GM18519 (cell line): Measurements from ENCODE around the gene ALG14.
"Not testable (repeated sequence)": the region's sequence is repeated elsewhere in the genome, so short reads cannot be mapped to it uniquely, and the experiment has no call there.

Experiments
- ATAC-seq: cut with Tn5 transposase; IDR thresholded peaks from one replicate; pipeline ENCODE4 v1.9.1; 2021; ENCODE audit warnings: mild to moderate bottlenecking, moderate library complexity; ENCODE audit not compliant: unreplicated experiment, low FRiP score

ALG14 gene, protein sequence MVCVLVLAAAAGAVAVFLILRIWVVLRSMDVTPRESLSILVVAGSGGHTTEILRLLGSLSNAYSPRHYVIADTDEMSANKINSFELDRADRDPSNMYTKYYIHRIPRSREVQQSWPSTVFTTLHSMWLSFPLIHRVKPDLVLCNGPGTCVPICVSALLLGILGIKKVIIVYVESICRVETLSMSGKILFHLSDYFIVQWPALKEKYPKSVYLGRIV

DNA sequence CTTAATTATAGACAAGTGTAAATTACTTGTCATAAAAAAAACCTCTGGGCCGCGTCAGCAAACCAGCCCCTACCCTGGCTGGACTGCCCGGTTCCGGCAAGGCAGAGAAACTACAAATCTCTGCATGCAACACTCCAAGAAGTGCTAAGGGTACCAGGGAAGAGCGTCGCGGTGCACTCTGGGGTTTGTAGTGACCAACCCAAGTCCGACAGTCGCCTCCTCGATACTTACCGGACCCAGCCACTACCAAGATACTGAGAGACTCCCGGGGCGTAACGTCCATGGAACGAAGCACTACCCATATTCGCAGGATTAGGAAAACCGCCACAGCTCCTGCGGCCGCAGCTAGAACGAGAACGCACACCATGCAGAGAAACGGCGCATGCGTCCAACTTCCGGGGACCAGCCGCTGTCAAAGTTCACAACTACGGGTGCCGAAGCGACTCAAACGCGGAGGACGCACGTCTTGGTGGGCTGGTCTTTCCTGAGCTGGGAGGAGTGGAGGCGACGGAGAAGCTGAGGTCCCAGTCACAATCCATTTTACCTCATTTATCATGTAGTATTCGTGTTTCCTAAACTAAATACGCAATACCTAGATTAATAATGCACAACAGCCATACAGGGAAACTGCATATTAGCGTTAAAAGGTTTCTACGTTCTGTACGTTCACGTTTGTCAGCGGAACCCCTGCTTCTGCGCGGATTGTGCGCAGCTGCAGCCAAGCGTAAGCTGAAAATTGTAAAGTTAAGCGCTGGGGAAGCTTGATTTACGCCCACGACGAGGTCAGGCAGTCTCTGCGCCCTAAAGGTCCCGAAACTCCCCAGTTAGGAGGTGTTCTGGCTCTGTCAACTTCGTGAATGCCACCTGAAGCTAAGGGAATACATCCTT is at the start of gene ALG14:
ALG14 (minus strand) TSS at position 420 of the 888 bp plus-strand sequence; CDS start at position 367, 53 bp downstream.
- peak; percentile 97 for ATAC-seq

DNA sequence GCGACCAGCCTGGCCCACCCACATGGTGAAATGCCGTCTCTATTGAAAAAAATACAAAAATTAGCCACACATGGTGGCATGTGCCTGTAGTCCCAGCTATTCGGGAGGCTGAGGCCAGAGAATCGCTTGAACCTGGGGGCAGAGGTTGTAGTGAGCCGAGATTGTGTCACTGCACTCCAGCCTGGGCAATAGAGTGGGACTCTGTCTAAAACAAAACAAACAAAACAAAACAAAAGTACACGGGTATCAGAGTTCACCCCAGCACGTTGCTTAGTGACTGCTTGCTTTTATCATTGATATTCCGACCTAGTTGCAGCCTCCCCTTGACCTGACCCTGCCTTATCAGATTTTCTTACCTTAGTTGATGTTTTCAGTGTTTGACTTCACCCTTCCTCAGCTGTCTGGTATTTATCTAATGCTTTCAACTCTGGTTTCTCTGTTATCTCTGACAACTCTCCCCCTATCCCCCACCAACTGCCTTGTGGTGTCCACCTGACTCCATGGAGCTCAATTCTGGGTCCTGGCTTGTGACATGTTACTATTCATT is 49.5 kb upstream of the ALG14 start:
- no peak for ATAC-seq

DNA sequence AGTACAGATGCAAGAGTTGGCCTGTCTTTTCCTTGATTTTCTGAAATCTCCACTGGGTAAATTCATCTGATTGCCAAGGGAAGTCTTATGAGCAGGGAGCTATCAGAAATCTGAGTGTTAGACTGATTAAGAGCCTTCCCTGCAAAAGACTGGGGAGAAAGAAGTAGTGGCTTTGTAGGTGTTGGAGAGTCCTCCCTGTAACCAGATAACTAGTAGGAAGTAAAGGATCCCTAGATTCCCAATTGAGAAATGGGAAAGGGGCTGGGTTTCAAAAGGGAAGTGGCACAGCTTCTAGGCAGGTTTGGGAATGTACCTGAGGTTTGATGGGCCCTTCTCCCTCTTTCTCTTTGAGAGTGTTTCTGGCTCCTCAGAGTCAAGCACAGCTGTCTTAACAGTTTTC is 46.5 kb upstream of the ALG14 start:
- ATAC-seq, result no peak

DNA sequence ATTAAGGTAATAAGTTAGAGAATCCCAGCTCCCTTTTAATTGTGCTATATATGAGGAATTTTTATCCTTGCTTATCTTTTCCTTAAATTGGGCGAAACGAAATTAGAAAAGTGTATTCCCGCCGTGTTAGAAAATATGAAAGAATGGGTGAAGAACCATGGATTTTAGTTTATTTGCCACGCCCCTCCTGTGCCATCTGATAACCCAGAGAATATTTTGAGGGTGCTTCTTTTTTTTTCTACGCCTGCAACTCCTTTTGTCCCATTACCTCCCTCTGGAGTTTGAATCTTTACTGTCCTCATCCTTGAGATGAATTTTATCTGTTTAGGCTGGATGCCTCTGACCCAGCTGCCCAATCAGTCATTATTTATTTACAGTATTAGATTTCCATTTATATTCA is 46.0 kb upstream of the ALG14 start:
- ATAC-seq, result no peak

DNA sequence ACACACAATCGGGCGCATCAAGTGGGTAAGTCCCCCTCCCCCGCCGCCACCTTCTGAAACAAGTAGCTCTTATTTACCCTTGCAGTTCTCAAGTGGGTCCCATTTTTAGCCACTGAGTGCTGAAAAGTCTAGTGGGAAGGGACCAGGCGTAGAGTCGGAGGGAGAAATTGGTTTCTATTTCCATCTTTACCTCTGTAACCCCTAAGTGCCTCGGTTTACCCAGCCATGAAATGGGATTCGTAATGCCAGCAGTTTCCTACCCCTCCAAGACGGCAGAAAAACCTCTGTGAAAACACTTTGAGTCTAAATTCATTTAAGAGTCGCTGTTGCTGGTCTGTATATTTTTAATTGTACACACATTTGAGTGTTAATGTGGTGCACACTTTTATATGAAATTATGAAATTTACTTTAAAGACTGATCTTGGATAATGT is 45.3 kb upstream of the ALG14 start:
- no peak for ATAC-seq

DNA sequence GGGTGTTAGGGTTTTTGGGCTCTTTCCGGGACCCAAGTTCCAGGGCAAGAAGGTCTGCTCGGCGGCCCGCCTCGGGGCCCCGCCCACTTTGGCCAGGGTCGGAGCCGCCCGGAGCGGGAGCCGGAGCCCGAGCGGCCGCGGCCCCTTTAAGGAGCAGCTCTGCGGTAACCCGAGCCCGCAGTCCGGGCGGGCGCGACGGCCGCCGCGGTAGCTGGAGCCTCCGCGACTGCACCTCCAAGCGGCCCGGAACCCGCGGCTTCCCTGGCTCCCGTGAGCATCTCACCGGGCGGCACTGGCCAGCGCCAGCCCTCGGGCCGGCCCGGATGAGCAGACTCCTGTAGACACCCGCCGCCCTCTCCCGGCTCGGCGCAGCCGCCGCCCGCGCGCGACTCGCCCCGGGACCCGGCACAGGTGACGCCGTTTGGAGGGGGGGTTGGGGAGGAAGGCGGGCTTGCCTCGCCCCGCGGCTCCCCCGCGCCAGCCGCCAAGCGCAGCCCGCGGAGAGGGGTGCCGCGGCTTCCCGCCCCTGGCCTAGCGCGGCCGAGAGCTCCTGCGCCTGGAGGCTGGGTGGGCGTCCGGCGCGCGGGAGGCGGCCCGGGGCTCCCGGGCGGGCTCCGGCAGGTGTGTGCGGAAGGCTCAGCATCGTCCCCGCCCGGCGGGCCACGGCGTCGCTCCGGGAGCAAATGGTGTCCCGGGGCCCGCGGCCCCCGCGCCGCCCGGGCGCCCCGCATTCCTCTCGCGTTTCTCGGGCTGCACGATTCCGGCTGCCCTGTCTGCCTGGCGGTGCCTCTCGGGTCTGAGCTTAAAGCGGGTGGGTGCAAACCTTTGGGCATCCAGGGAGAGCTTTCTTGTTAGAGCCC is 44.7 kb upstream of the ALG14 start, which contains the start of gene TLCD4:
TLCD4 (plus strand) TSS at position 149 of the 860 bp plus-strand sequence. CDS start 26,547 bp downstream, outside the sequence.
- ATAC-seq, result peak; percentile 34

DNA sequence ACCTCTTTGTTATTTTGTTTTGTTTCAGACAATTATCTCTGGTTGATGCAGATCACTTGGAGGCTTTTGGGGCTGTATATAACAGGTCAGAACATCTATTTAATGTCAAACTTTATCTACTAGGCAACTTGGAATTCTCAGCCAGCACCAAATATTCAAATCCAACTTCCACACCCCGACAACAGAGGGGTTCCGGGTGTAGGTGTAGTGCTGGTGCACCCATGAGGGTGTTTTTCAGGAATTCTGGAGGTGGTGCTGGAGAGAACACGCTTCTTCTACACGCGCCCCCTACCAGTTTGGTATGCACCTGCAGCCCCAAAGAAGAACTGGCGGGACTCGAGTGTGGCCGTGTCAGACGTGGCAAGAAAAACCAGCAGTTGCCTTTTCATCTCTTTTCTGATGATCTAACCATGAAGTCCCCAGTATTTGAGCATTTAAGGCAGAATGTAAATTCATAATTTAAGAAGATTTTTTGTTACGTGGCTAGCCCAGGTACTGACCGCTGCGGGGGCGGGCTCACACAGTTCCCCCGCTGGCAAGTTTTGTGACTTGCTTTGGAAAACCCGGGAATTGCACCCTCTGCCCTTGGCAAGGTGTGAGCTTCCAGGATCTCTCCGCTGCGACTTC is 43.9 kb upstream of the ALG14 start:
- ATAC-seq, result peak; percentile 44

DNA sequence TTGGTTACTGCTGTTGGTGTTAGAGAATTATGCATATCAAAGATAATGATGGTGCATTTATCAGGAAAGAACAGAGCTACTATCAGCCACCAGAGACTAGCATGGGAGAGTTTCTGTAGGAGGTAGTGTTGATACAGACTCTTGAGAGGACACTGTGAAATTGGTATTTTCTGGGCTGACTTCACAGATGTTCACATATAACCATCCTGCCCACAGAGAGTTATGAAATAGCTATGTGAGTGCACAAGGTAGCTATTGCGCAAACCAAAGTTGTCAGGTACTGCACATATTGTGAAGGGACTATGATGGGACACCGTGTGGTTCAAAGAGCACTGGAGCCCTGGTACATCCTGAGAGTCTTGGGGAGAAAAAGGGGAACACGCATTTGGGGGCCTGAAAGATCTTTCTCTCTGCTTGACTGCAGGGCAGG is 43.0 kb upstream of the ALG14 start:
- ATAC-seq, result no peak

DNA sequence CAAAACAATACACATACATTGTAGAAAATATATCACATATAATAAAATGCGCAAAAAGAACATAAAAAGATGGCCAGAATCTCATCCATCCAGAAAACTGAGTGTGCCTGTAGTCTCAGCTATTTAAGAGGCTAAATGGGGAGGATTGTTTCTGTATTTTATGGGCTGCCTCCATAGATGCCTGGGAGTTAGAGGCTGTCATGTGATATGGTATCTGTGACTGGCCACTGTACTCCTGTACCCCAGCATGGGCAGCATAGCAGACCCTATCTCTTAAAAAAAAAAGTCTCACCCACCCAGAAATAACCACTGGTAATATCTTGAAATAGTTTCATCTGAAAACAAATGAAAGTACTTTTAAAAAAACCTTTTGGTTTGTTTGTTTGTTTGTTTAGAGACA is 40.9 kb upstream of the ALG14 start:
- ATAC-seq, result no peak

DNA sequence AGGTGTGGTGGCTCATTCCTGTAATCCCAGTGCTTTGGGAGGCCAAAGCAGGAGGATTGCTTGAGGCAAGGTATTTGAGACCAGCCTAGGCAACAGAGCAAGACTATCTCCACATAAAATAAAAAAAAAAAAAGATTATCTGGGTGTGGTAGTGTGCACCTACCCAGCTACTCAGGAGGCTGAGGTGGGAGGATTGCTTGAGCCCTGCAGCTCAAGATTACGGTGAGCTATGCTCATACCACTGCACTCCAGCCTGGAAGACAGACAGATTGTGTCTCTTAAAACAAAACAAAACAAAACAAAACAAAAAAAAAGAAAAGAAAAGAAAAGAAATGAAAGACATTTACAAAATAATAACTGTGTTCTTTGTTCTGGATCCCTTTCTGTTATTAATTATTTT is 38.3 kb upstream of the ALG14 start:
- no peak for ATAC-seq

DNA sequence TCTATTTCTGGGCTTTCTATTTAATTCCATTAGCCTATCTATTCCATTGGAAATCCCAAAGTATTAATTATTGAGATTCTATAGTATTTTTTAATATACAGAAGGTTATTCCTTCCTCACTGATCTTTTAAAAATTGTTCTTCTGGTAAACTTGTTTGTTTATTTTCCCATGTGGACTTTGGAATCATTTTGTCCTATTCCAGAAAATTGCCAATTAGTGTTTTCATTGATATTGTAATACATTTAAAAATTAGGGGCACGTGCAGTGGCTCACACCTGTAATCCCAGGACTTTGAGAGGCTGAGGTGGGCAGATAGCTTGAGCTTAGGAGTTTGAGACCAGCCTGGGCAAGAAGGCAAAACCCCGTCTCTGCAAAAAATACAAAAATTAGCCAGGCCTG is 36.0 kb upstream of the ALG14 start:
- ATAC-seq, result no peak

DNA sequence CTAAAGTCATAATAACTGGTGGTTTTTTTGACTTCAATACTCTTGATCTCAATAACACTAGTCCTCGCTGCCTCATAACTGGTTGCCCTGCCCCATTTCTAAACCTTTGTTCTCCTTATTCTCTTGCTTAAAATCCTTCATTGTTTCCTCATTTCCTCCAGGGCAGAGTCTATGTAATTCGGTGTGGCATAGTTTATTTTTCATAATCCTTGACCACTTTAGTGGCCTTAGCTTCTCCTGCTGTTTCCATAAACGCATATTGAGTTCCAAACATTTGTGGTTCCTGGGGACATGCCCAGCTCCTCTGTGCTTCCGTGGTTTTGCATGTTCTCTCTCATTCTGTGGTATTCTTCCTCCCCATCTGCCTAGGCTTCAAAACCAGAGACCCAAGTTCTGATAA is 25.4 kb upstream of the ALG14 start:
- ATAC-seq, result no peak

DNA sequence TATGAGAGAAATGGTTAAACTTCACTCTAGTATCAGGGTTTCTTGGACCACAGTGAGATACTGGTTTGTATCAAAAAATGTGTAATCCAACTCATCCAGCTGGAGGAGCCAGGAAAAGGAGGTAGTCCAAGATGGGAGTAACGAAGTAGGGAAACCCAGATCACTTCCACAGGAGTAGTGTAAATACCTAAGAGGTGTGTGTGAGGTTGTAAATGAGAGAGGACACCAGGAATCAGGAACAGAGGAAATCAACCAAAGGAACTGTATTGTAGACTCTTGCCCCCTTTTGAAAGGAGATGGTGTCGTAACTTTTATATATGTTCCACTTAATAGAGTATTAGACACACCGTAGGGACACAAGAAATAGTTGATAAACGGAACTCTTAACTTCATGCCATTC is 24.7 kb upstream of the ALG14 start:
- ATAC-seq, result no peak

DNA sequence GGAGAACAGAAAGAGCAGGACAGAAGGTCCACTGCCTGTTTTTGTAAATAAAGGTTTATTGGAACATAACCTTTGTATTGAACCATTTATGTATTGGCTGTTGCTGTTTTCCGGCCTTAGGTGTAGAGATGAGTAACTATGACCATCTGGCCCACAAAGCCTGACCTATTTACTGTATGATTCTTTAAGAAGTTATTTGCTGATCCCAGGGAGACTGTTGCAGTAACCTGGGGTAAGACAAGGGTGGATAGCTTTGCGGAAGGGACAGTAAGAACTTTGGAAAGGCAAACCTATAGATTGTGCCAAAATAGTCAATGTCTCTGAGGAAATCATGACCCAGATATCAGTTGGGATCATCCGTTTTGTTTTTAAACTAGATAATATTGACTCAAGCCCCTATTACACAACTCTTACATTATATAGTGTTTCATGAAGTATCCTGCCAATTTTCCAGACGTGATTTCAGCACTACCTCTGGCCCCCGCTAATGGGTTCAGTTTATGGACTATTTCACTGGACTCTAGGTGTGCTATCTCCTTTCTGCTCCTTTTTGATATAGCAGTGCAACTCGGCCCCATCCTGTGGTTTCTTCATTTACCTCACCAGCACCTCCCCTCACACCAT is 23.6 kb upstream of the ALG14 start:
- peak; percentile 21 for ATAC-seq

DNA sequence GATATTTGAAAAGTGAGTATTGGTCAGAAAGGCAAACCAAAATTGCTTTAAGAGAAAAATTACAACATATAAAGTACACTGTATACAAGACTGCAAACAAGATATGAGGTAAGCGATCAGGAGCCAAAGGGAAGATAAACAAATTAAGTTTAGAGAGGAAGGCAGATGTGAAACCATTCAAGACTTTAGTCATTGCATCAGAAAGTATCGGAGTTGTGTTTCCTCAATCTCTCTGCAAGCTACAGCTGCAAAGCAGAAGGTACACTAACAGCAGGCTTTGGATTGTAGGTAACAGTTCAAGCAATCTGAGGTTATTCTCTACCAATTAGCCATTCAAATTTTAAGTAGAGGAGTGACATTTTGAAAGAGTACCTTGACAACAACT is 23.1 kb upstream of the ALG14 start:
- peak; percentile 97 for ATAC-seq

DNA sequence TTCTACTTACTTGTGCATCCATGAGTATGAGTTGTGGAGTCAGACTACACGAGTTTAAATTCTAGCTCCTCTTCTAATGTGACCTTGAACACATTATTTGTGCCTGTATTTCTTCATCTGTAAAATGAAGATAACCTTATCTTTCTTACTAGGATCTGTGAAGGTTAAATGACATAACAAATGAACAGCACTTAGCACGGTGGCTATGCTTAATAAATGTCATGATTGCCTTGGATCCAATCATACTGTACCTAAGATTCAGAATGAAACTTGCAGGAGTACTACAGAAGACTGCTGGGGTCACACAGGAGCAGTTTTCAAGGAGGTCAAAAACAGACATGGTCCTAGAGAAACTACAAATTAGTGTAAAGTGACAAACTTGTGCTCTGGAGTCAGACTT is 22.2 kb upstream of the ALG14 start:
- no peak for ATAC-seq

DNA sequence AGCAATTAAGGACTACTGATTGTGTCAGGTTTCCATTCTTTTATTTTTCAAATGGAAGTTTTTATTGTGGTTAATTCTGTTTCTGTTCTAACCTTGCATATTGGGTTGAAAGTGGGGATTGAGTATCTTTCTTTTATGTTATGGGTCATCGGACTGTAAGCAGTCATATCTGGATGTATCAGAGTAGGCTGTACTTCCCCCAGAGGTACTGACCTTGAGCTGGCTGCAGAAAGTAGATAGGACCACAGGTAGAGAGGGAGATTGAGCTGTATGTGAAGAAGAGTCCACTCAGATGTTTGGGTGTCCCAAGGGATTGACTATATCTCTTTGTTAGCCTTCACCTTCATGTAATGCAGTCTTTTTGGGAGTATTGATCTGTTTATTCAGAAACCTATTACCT is 20.5 kb upstream of the ALG14 start:
- no peak for ATAC-seq

DNA sequence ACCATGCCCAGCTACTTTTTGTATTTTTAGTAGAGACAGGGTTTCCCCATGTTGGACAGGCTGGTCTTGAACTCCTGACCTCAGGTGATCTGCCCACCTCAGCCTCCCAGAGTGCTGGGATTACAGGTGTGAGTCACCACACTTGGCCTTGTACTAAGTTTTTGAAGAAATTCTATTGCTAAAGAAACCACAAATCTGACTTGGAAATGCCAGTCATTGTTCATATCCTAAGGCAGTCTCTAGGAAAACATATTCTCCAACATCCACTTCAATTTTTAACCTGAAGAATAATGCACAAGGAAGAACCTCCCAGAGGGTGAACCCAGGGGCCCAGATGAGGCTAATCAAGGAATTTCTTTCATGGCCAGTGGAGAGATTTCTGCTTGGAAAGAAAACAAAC is 20.1 kb upstream of the ALG14 start:
- not testable (repeated sequence) for ATAC-seq

DNA sequence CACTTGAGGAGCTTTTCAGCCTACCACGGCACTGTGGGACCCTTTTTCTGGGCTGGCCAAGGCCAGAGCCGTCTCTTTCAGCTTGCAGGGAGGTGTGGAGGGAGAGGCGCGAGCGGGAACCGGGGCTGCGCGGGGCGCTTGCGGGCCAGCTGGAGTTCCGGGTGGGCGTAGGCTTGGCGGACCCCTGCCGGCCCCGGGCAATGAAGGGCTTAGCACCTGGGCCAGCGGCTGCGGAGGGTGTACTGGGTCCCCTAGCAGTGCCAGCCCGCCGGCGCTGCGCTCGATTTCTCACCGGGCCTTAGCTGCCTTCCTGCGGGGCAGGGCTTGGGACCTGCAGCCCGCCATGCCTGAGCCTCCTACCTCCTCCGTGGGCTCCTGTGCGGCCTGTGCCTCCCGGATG is 18.5 kb upstream of the ALG14 start:
- ATAC-seq, result not testable (repeated sequence)
